Effector memory CD8-positive, alpha-beta T cell (primary cell): ENCODE measurements around the gene YBX1.

Experiments used
- ATAC-seq: fragments of 150-1000 bp; cut with Tn5 transposase; replicated peaks from 2 replicates; pipeline ENCODE4 v1.10.0; 2021; ENCODE audit warnings: mild to moderate bottlenecking, moderate library complexity
- DNase-seq, 3 experiments: peaks; one replicate each; pipeline ENCODE4 v3.0.0; 2021
- H3K27ac Mint-ChIP-seq, 2 donors: one replicate each; pipeline ENCODE4 v1.8.0; 2022; ENCODE audit warnings: mild to moderate bottlenecking in 2 of 2, mixed read lengths in 2 of 2, moderate library complexity in 2 of 2
- H3K27me3 Mint-ChIP-seq, 2 donors: one replicate each; pipeline ENCODE4 v1.8.0; 2022; ENCODE audit warnings: mixed read lengths in 2 of 2
- H3K36me3 Mint-ChIP-seq: one replicate; pipeline ENCODE4 v1.8.0; 2022; ENCODE audit warnings: mild to moderate bottlenecking, moderate library complexity, mixed read lengths; ENCODE audit not compliant: insufficient read depth
- H3K4me1 Mint-ChIP-seq, 2 donors: one replicate each; pipeline ENCODE4 v1.8.0; 2022; ENCODE audit warnings: low read depth in 2 of 2, mixed read lengths in 2 of 2
- H3K4me3 Mint-ChIP-seq, 2 donors: one replicate each; pipeline ENCODE4 v1.8.0; 2022; ENCODE audit warnings: mild to moderate bottlenecking in 2 of 2, mixed read lengths in 2 of 2, moderate library complexity in 2 of 2
- H3K9me3 Mint-ChIP-seq, 2 donors: one replicate each; pipeline ENCODE4 v1.8.0; 2022; ENCODE audit warnings: mixed read lengths in 2 of 2

The YBX1 gene

GRCh38 chr1:42733415-42734200, 51.4 kb downstream of the YBX1 start:
- H3K27ac Mint-ChIP-seq, result peak overlapping the region in 1 of 2 donors; percentile 57
- H3K27me3 Mint-ChIP-seq, result no peaks in the 10 kb centered on the region
- peaks cover 0 to 1% of the 10 kb centered on the region in 2 donors for H3K4me1 Mint-ChIP-seq
- ATAC-seq (no peak), DNase-seq (no peak)
- no peak overlapping the region for H3K4me3 Mint-ChIP-seq
- H3K9me3 Mint-ChIP-seq, result no peaks in the 10 kb centered on the region
- H3K36me3 Mint-ChIP-seq, result peaks cover under 1% of the 10 kb centered on the region

GRCh38 chr1:42734201-42735035, 52.2 kb downstream of the YBX1 start:
- no peaks in the 10 kb centered on the region for H3K9me3 Mint-ChIP-seq
- no peaks in the 10 kb centered on the region for H3K27me3 Mint-ChIP-seq
- H3K4me1 Mint-ChIP-seq, result peaks cover 0 to 1% of the 10 kb centered on the region in 2 donors
- peak overlapping the region in 1 of 2 donors; percentile 57 for H3K27ac Mint-ChIP-seq
- H3K36me3 Mint-ChIP-seq, result peaks cover 5% of the 10 kb centered on the region
- DNase-seq (no peak), ATAC-seq (no peak)
- no peak overlapping the region for H3K4me3 Mint-ChIP-seq

GRCh38 chr1:42735056-42735455, 52.8 kb downstream of the YBX1 start:
- Mint-ChIP-seq H3K4me1 (peaks cover 0 to 1% of the 10 kb centered on the region in 2 donors), H3K36me3 (peaks cover 6% of the 10 kb centered on the region), H3K27ac (no peak overlapping the region), H3K9me3 (no peaks in the 10 kb centered on the region), H3K4me3 (no peak overlapping the region), H3K27me3 (no peaks in the 10 kb centered on the region)
- no peak for DNase-seq
- ATAC-seq, result no peak

GRCh38 chr1:42735477-42736105, 53.4 kb downstream of the YBX1 start:
- DNase-seq (no peak), ATAC-seq (no peak)
- Mint-ChIP-seq H3K4me3 (no peak overlapping the region), H3K27ac (no peak overlapping the region), H3K27me3 (no peaks in the 10 kb centered on the region), H3K9me3 (no peaks in the 10 kb centered on the region), H3K4me1 (peaks cover 0 to 1% of the 10 kb centered on the region in 2 donors), H3K36me3 (peaks cover 6% of the 10 kb centered on the region)

- H3K9me3 Mint-ChIP-seq, result no peaks in the 10 kb centered on the region
- peaks cover 0 to 1% of the 10 kb centered on the region in 2 donors for H3K4me1 Mint-ChIP-seq
- no peaks in the 10 kb centered on the region for H3K27me3 Mint-ChIP-seq
- peaks cover 6% of the 10 kb centered on the region for H3K36me3 Mint-ChIP-seq
- ATAC-seq (no peak), DNase-seq (no peak)
- no peak overlapping the region for H3K27ac Mint-ChIP-seq
- H3K4me3 Mint-ChIP-seq, result no peak overlapping the region
Observed at GRCh38 chr1:42736152-42736551, 53.9 kb downstream of the YBX1 start.

GRCh38 chr1:42736571-42737200, 54.5 kb downstream of the YBX1 start:
- no peaks in the 10 kb centered on the region for H3K9me3 Mint-ChIP-seq
- DNase-seq, result no peak
- peaks cover 6% of the 10 kb centered on the region for H3K36me3 Mint-ChIP-seq
- no peak for ATAC-seq
- H3K4me1 Mint-ChIP-seq, result peaks cover 0 to 1% of the 10 kb centered on the region in 2 donors
- H3K27me3 Mint-ChIP-seq, result no peaks in the 10 kb centered on the region
- no peak overlapping the region for H3K27ac Mint-ChIP-seq
- no peak overlapping the region for H3K4me3 Mint-ChIP-seq

GRCh38 chr1:42737257-42737656, 55.0 kb downstream of the YBX1 start:
- ATAC-seq (no peak), DNase-seq (no peak)
- no peaks in the 10 kb centered on the region for H3K27me3 Mint-ChIP-seq
- no peak overlapping the region for H3K27ac Mint-ChIP-seq
- H3K36me3 Mint-ChIP-seq, result peaks cover 6% of the 10 kb centered on the region
- H3K4me3 Mint-ChIP-seq, result no peak overlapping the region
- peaks cover 0 to 1% of the 10 kb centered on the region in 2 donors for H3K4me1 Mint-ChIP-seq
- no peaks in the 10 kb centered on the region for H3K9me3 Mint-ChIP-seq

GRCh38 chr1:42737986-42738677, 55.9 kb downstream of the YBX1 start:
- ATAC-seq, result no peak
- Mint-ChIP-seq H3K27ac (no peak overlapping the region), H3K27me3 (no peaks in the 10 kb centered on the region)

GRCh38 chr1:42738678-42739226, 56.5 kb downstream of the YBX1 start:
- Mint-ChIP-seq H3K27me3 (no peaks in the 10 kb centered on the region), H3K27ac (peak overlapping the region in 1 of 2 donors; percentile 54), H3K9me3 (no peaks in the 10 kb centered on the region), H3K4me1 (peaks cover 0 to 1% of the 10 kb centered on the region in 2 donors), H3K36me3 (peaks cover 6% of the 10 kb centered on the region), H3K4me3 (no peak overlapping the region)
- DNase-seq (no peak), ATAC-seq (no peak)

More at GRCh38 chr1:42737986-42738677, 55.9 kb downstream of the YBX1 start:
- Mint-ChIP-seq H3K4me1 (peaks cover 0 to 1% of the 10 kb centered on the region in 2 donors), H3K9me3 (no peaks in the 10 kb centered on the region), H3K36me3 (peaks cover 6% of the 10 kb centered on the region), H3K4me3 (no peak overlapping the region)
- no peak for DNase-seq

GRCh38 chr1:42739753-42740700, 57.8 kb downstream of the YBX1 start, which contains the start of gene CLDN19:
TSS of gene CLDN19 (minus strand) at chr1:42740236. CDS start at chr1:42740063, 173 bp downstream.
- ATAC-seq (no peak), DNase-seq (no peak)
- Mint-ChIP-seq H3K27ac (peak within 1 kb of the TSS; percentile 52 to 54), H3K27me3 (no peaks in the 10 kb centered on the region), H3K36me3 (peaks cover 6% of the 10 kb centered on the region), H3K9me3 (no peaks in the 10 kb centered on the region), H3K4me3 (no peak within 1 kb of the TSS), H3K4me1 (peaks cover 0 to 1% of the 10 kb centered on the region in 2 donors)

- Mint-ChIP-seq H3K36me3 (peaks cover 10% of the 10 kb centered on the region), H3K9me3 (no peaks in the 10 kb centered on the region), H3K27me3 (no peaks in the 10 kb centered on the region), H3K4me3 (no peak overlapping the region), H3K4me1 (peaks cover 0 to 1% of the 10 kb centered on the region in 2 donors), H3K27ac (no peak overlapping the region)
- DNase-seq (no peak), ATAC-seq (no peak)
Observed at GRCh38 chr1:42740851-42741580, 58.8 kb downstream of the YBX1 start.
